PC-3 (cell line): ENCODE data around the gene SANBR. TPM values are rescaled to one million over a fixed set of nuclear protein-coding genes. Genes with fewer than 3 reads are reported as not detected.

Source experiments
- ATAC-seq: fragments of 200-7000 bp; cut with Tn5 transposase; 2 replicates; pipeline ENCODE4 v1.9.1; 2020; ENCODE audit warnings: mild to moderate bottlenecking, moderate library complexity
- BruUV-seq: library from RNA; stranded (reverse); fragments of 400-500 nt; replicated peaks from 2 replicates; lab custom pipeline; 2021; lab: Mats Ljungman, UMichigan
- CTCF ChIA-PET: fragments of 300-600 bp; sonication (Branson Sonifier 250); formaldehyde crosslinking; loops from one replicate; lab custom pipeline; 2022; ENCODE audit warnings: antibody characterized with exemption; lab: Charles Lee
- POLR2A ChIA-PET: fragments of 300-600 bp; sonication (Branson Sonifier 250); formaldehyde crosslinking; loops from one replicate; lab custom pipeline; 2022; ENCODE audit warnings: antibody characterized with exemption; ENCODE audit not compliant: unreplicated experiment; lab: Charles Lee
- DNase-seq: peaks from one replicate; pipeline ENCODE4 v3.0.0-alpha.2; 2015
- H2AFZ ChIP-seq: fragments of 300-600 bp; sonication (generic); 2 replicates; pipeline ENCODE4 v1.6.0; 2016; ENCODE audit warnings: antibody characterized with exemption, low read length
- H3F3A ChIP-seq: fragments of 300-600 bp; sonication (generic); one replicate; pipeline ENCODE4 v1.6.0; 2017; ENCODE audit warnings: antibody characterized with exemption, low read length, control low read depth, mild to moderate bottlenecking; ENCODE audit not compliant: unreplicated experiment
- H3K27ac ChIP-seq: fragments of 300-600 bp; sonication (generic); 2 replicates; pipeline ENCODE4 v1.5.1; 2016; ENCODE audit warnings: mild to moderate bottlenecking, low read length
- H3K27me3 ChIP-seq: fragments of 300-600 bp; sonication (generic); 2 replicates; pipeline ENCODE4 v1.6.1; 2016; ENCODE audit warnings: low read length, mixed read lengths
- H3K36me3 ChIP-seq: fragments of 300-600 bp; sonication (generic); 2 replicates; pipeline ENCODE4 v1.6.1; 2016; ENCODE audit warnings: low read depth, mixed run types, low read length, mixed read lengths
- H3K4me1 ChIP-seq: fragments of 300-600 bp; sonication (generic); 2 replicates; pipeline ENCODE4 v1.5.1; 2016; ENCODE audit warnings: low read length; ENCODE audit not compliant: insufficient read depth
- H3K4me2 ChIP-seq: fragments of 300-600 bp; sonication (generic); 2 replicates; pipeline ENCODE4 v1.6.0; 2016; ENCODE audit warnings: low read length
- H3K4me3 ChIP-seq: fragments of 300-600 bp; sonication (generic); 2 replicates; pipeline ENCODE4 v1.5.1; 2016; ENCODE audit warnings: mild to moderate bottlenecking, low read length, mixed read lengths
- H3K79me2 ChIP-seq: fragments of 300-600 bp; sonication (generic); 2 replicates; pipeline ENCODE4 v1.6.1; 2017; ENCODE audit warnings: low read length, mixed read lengths
- H3K9ac ChIP-seq: fragments of 300-600 bp; sonication (generic); 2 replicates; pipeline ENCODE4 v1.6.0; 2016; ENCODE audit warnings: mild to moderate bottlenecking, low read length
- H3K9me2 ChIP-seq: fragments of 300-600 bp; sonication (generic); replicated peaks from 2 replicates; pipeline ENCODE4 v1.6.1; 2016; ENCODE audit warnings: mixed run types, low read length, mixed read lengths
- H3K9me3 ChIP-seq: fragments of 300-600 bp; sonication (generic); 2 replicates; pipeline ENCODE4 v1.6.1; 2016; ENCODE audit warnings: low read length, mixed read lengths
- H4K20me1 ChIP-seq: fragments of 300-600 bp; sonication (generic); 2 replicates; pipeline ENCODE4 v1.6.1; 2016; ENCODE audit warnings: low read length, mixed read lengths
- EZH2 ChIP-seq: fragments of 300-600 bp; sonication (generic); IDR thresholded peaks from one replicate; pipeline ENCODE4 v1.6.1; 2017; ENCODE audit warnings: antibody characterized with exemption, mild to moderate bottlenecking, low read length; ENCODE audit not compliant: unreplicated experiment
- EZH2phosphoT487 ChIP-seq: fragments of 300-600 bp; sonication (generic); IDR thresholded peaks from 2 replicates; pipeline ENCODE4 v1.6.1; 2018; ENCODE audit warnings: mild to moderate bottlenecking, antibody characterized with exemption, low read length, borderline replicate concordance
- intact Hi-C: fragments of 100-400 bp; cut with micrococcal nuclease; formaldehyde crosslinking; loops from 2 replicates; pipeline ENCODE4 v1.9.0; 2023
- total RNA-seq: library from RNA; depleted of rRNA; stranded (reverse); fragments of >200 nt; gene quantifications from 2 replicates; pipeline ENCODE4 v1.2.3, GENCODE V29; 2014
- TF ChIP-seq, protein P1 (sequence below): fragments of 300-600 bp; sonication (generic); conservative IDR thresholded peaks from 2 replicates; pipeline ENCODE4 v1.5.1; 2017; ENCODE audit warnings: antibody characterized with exemption, low read depth, mild to moderate bottlenecking, low read length

The SANBR gene
- total RNA-seq, 1 experiment from 2014 or later, result 4.8 TPM

DNA sequence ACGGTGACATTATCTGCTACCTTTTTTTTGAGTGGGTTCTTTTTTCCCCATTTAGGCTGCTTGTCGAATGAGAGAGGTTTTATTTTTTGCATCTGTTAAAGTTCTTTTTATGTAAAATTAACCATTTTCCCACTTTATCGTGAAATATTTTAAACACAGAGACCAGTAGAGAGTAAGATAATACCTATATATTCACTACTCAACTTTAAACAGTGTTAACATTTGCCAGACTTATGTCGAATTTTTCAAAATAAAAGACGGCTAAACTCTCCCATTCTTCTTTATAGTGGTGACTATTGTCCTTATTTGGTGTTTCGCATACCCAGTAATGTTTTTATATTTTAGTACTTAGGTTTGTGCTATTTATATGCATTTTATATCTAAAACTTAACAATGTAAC lies 46.9 kb upstream of the SANBR start:
- Histone ChIP-seq H3K4me3 (peak overlapping the region; percentile 95), H3K27me3 (no peaks in the 10 kb centered on the region), H3K4me2 (peak overlapping the region; percentile 89), H4K20me1 (peaks cover 10% of the 10 kb centered on the region; the same call in 1 of the 2 replicates), H3K4me1 (peaks cover 27% of the 10 kb centered on the region), H3F3A (peaks cover 3% of the 10 kb centered on the region), H3K9ac (peak overlapping the region; percentile 95), H3K9me2 (no peaks in the 10 kb centered on the region), H3K9me3 (no peaks in the 10 kb centered on the region), H3K27ac (no peak overlapping the region), H3K79me2 (peaks cover 85% of the 10 kb centered on the region), H3K36me3 (peaks cover 14% of the 10 kb centered on the region), H2AFZ (no peak overlapping the region)
- TF ChIP-seq EZH2 (no peak), EZH2phosphoT487 (no peak)
- TF ChIP-seq, protein P1, sequence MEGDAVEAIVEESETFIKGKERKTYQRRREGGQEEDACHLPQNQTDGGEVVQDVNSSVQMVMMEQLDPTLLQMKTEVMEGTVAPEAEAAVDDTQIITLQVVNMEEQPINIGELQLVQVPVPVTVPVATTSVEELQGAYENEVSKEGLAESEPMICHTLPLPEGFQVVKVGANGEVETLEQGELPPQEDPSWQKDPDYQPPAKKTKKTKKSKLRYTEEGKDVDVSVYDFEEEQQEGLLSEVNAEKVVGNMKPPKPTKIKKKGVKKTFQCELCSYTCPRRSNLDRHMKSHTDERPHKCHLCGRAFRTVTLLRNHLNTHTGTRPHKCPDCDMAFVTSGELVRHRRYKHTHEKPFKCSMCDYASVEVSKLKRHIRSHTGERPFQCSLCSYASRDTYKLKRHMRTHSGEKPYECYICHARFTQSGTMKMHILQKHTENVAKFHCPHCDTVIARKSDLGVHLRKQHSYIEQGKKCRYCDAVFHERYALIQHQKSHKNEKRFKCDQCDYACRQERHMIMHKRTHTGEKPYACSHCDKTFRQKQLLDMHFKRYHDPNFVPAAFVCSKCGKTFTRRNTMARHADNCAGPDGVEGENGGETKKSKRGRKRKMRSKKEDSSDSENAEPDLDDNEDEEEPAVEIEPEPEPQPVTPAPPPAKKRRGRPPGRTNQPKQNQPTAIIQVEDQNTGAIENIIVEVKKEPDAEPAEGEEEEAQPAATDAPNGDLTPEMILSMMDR, result no peak
- CTCF ChIA-PET, result no interaction called here
- intact Hi-C loops, result loop anchor here (5.0 kb wide), 1 partner anchor 136 kb away; the partner anchor contains the start of gene REL
- DNase-seq (no peak), ATAC-seq (no peak)
- POLR2A ChIA-PET, result no interaction called here
- BruUV-seq, result no TSS peak

DNA sequence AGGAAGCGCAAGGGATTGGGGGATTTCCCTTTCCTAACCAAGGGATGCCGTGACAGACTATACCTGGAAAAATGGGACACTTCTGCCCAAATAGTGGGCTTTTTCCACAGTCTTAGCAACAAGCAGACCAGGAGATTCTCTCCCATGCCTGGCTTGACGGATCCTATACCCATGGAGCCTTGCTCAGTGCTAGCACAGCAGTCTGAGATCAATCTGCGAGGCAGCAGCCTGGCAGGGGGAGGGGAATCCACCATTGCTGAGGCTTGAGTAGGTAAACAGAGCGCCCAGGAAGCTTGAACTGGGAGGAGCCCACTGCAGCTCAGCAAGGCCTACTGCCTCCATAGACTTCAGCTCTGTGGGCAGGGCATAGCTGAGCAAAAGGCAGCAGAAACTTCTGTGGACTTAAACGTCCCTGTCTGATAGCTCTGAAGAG lies 44.4 kb upstream of the SANBR start:
- intact Hi-C loops, result no loop called here
- ChIA-PET CTCF (no interaction called here), POLR2A (no interaction called here)
- Histone ChIP-seq H4K20me1 (peaks cover 10% of the 10 kb centered on the region; the same call in 1 of the 2 replicates), H2AFZ (no peak overlapping the region), H3F3A (no peaks in the 10 kb centered on the region), H3K4me1 (peaks cover 7% of the 10 kb centered on the region), H3K4me3 (no peak overlapping the region), H3K27ac (no peak overlapping the region), H3K27me3 (no peaks in the 10 kb centered on the region), H3K9me3 (no peaks in the 10 kb centered on the region), H3K79me2 (peaks cover 78% of the 10 kb centered on the region), H3K36me3 (peaks cover 14% of the 10 kb centered on the region), H3K4me2 (no peak overlapping the region), H3K9ac (no peak overlapping the region), H3K9me2 (no peaks in the 10 kb centered on the region)
- ATAC-seq (no peak), DNase-seq (no peak)
- TF ChIP-seq EZH2phosphoT487, result no peak
- TF ChIP-seq, protein P1, result no peak
- no peak for TF ChIP-seq EZH2
- no TSS peak for BruUV-seq

DNA sequence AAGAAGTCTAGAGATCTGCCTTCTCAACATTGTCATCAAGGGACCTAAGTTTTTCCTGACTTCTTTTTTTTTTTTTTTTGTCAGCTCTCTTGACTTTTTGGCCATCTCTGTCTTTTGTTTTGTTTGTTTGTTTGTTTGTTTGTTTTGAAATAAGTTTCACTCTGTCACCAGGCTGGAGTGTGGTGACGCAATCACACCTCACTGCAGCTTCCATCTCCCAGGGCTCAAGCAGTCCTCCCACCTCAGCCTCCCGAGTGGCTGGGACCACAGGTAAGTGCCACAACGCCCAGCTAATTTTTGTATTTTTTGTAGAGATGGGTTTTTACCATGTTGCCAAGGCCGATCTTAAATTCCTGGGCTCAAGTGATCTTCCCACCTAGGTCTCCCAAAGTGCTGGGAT lies 42.0 kb upstream of the SANBR start:
- Histone ChIP-seq H3K27ac (no peak overlapping the region), H3K4me1 (peaks cover 7% of the 10 kb centered on the region), H3K36me3 (peaks cover 14% of the 10 kb centered on the region), H3K9me3 (no peaks in the 10 kb centered on the region), H3K4me2 (no peak overlapping the region), H3F3A (no peaks in the 10 kb centered on the region), H3K27me3 (no peaks in the 10 kb centered on the region), H3K9me2 (no peaks in the 10 kb centered on the region), H3K79me2 (peaks cover 76% of the 10 kb centered on the region), H3K4me3 (no peak overlapping the region), H2AFZ (no peak overlapping the region), H4K20me1 (peaks cover 9% of the 10 kb centered on the region; the same call in 1 of the 2 replicates), H3K9ac (no peak overlapping the region)
- no TSS peak for BruUV-seq
- DNase-seq, result no peak
- TF ChIP-seq EZH2 (no peak), EZH2phosphoT487 (no peak)
- TF ChIP-seq, protein P1, result no peak
- intact Hi-C loops, result no loop called here
- CTCF ChIA-PET, result no interaction called here
- no peak for ATAC-seq
- POLR2A ChIA-PET, result no interaction called here
